Fibroblast of lung (primary cell): ENCODE data around the gene PAM. TPM values are rescaled to one million over a fixed set of nuclear protein-coding genes. Genes with fewer than 3 reads are reported as not detected.

Experiments used
- DNase-seq, 2 donors: peaks; one replicate each; pipeline versions ENCODE4 v3.0.0 to v3.0.0-alpha.2; 2010; ENCODE audit warnings: low read depth in 2 of 2
- H2AFZ ChIP-seq: 2 replicates; pipeline ENCODE4 v1.5.1; 2012; ENCODE audit warnings: low read length, control low read depth, inconsistent platforms
- H3K27ac ChIP-seq: 2 replicates; pipeline ENCODE4 v1.5.1; 2011; ENCODE audit warnings: low read length, control low read depth; ENCODE audit not compliant: insufficient read depth
- H3K27me3 ChIP-seq: 2 replicates; pipeline ENCODE4 v1.5.1; 2011; ENCODE audit warnings: mild to moderate bottlenecking, low read length; ENCODE audit not compliant: control insufficient read depth, insufficient read depth
- H3K36me3 ChIP-seq: 2 replicates; pipeline ENCODE4 v1.5.1; 2011; ENCODE audit warnings: low read length; ENCODE audit not compliant: control insufficient read depth, insufficient read depth
- H3K4me1 ChIP-seq: 2 replicates; pipeline ENCODE4 v1.5.1; 2011; ENCODE audit warnings: low read length; ENCODE audit not compliant: control insufficient read depth, insufficient read depth; ENCODE audit errors: extremely low read depth
- H3K4me2 ChIP-seq: 2 replicates; pipeline ENCODE4 v1.5.1; 2011; ENCODE audit warnings: low read length, control low read depth; ENCODE audit not compliant: insufficient read depth; ENCODE audit errors: extremely low read depth
- H3K4me3 ChIP-seq, 4 experiments: fragments of 200-600 bp in 1 of 4; sonication (generic) in 1 of 4; replicated peaks in 1 of 4; 2 replicates each; pipeline ENCODE4 v1.5.1; 2011 to 2016; ENCODE audit warnings: low read length in 4 of 4, low read depth in 3 of 4, mild to moderate bottlenecking in 3 of 4, control low read depth in 2 of 4, inconsistent platforms in 1 of 4, mixed read lengths in 1 of 4; ENCODE audit not compliant: insufficient read depth in 1 of 4; ENCODE audit errors: control extremely low read depth in 1 of 4
- H3K79me2 ChIP-seq: 2 replicates; pipeline ENCODE4 v1.5.1; 2012; ENCODE audit warnings: mild to moderate bottlenecking, low read length, inconsistent platforms; ENCODE audit not compliant: control insufficient read depth, insufficient read depth
- H3K9ac ChIP-seq: 2 replicates; pipeline ENCODE4 v1.5.1; 2011; ENCODE audit warnings: mild to moderate bottlenecking, low read length, control low read depth; ENCODE audit not compliant: insufficient read depth
- H3K9me3 ChIP-seq: 2 replicates; pipeline ENCODE4 v1.5.1; 2012; ENCODE audit warnings: low read depth, low read length; ENCODE audit not compliant: control insufficient read depth, insufficient read depth
- H4K20me1 ChIP-seq: 2 replicates; pipeline ENCODE4 v1.5.1; 2011; ENCODE audit warnings: low read length; ENCODE audit not compliant: control insufficient read depth, insufficient read depth; ENCODE audit errors: extremely low read depth
- EZH2 ChIP-seq: IDR thresholded peaks from 2 replicates; pipeline ENCODE4 v1.5.1; 2012; ENCODE audit warnings: low read length, control low read depth, mild to moderate bottlenecking; ENCODE audit errors: missing control alignments
- polyA plus RNA-seq, 2 donors: library from polyadenylated mRNA; depleted of rRNA in 1 of 2; stranded (reverse) in 1 of 2; unstranded in 1 of 2; fragments of >200 nt; gene quantifications; 2 replicates each; pipeline ENCODE4 v1.2.1, GENCODE V29; 2011 to 2012; ENCODE audit warnings: missing spikeins in 1 of 2
- total RNA-seq: library from RNA; depleted of rRNA; stranded (reverse); fragments of >200 nt; gene quantifications from 2 replicates; pipeline ENCODE4 v1.2.1, GENCODE V29; 2014
- TF ChIP-seq, protein P1 (sequence below), 2 donors: IDR thresholded peaks in 1 of 2; conservative IDR thresholded peaks in 1 of 2; 1 replicate in 1 of 2; 2 replicates in 1 of 2; pipeline ENCODE4 v1.5.1; 2011 to 2012; ENCODE audit warnings: low read length in 2 of 2, control low read depth in 1 of 2, inconsistent platforms in 1 of 2, low read depth in 1 of 2, mild to moderate bottlenecking in 1 of 2

PAM gene
- total and polyA plus RNA-seq, 2 donors (not counting 1 experiment from before 2014, with no cell fraction given) = 404 to 405 TPM

DNA sequence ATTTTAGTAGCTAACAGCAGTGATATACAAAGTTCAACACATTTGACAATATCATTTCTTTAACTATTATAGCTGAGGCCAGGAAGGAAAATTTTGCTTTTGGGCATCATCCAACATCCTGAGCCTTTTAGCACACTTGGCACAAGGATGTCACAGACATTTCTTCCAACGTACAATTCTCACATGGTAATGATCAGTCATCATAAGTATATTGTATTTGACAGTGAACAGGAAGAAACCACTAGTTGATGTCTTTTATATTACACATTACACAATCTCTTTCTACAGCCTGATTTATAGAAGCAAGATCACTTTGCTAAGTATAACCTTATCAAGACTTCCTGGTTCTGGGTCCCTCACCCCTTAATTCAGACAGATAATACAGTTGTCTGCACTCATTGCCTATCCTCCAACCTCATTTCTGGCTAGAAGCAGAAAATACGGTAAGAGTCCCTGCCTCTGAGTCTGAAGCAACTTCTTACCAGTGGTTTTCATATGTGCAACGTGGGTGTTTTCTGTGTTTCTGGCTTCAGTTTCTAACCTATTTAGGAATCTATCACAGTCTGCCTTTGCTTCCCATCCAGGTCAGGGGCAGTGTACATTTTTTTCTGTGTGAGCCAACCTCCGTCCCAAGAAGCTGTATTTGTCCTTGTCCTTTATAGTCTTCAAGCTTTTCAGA, 167.8 kb downstream of the PAM start:
- Histone ChIP-seq H4K20me1 (no peaks in the 10 kb centered on the region), H3K27ac (no peak overlapping the region), H2AFZ (no peak overlapping the region)

DNA sequence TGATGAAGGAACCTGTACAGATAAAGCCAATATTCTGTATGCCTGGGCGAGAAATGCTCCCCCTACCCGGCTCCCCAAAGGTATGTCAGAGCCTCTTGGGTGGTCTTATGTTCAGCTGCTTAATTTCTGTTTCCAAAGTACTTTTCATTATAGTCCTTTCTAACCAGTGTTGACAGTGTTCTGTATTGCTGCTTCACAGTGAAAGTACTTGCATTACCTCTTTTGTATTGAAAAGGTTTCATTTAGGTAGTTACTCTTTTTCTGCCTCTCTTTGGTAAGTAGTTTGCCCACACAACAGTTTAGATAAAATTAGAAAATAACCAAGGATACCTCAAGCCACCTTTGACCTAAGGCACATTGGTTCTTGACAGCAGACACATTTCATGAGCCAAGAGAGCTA, 169.9 kb downstream of the PAM start:
- Histone ChIP-seq H3K27me3 (no peaks in the 10 kb centered on the region), H3K4me2 (no peak overlapping the region), H3K36me3 (peaks cover 2% of the 10 kb centered on the region), H3K27ac (no peak overlapping the region), H4K20me1 (no peaks in the 10 kb centered on the region), H3K4me1 (no peaks in the 10 kb centered on the region), H3K4me3 (no peak overlapping the region), H3K9ac (no peak overlapping the region), H3K79me2 (no peaks in the 10 kb centered on the region), H3K9me3 (no peaks in the 10 kb centered on the region), H2AFZ (no peak overlapping the region)
- no peak for TF ChIP-seq EZH2
- TF ChIP-seq, protein P1, sequence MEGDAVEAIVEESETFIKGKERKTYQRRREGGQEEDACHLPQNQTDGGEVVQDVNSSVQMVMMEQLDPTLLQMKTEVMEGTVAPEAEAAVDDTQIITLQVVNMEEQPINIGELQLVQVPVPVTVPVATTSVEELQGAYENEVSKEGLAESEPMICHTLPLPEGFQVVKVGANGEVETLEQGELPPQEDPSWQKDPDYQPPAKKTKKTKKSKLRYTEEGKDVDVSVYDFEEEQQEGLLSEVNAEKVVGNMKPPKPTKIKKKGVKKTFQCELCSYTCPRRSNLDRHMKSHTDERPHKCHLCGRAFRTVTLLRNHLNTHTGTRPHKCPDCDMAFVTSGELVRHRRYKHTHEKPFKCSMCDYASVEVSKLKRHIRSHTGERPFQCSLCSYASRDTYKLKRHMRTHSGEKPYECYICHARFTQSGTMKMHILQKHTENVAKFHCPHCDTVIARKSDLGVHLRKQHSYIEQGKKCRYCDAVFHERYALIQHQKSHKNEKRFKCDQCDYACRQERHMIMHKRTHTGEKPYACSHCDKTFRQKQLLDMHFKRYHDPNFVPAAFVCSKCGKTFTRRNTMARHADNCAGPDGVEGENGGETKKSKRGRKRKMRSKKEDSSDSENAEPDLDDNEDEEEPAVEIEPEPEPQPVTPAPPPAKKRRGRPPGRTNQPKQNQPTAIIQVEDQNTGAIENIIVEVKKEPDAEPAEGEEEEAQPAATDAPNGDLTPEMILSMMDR (conservative IDR thresholded peaks at IDR 0.05 in 1 of 2, IDR thresholded peaks at IDR 0.05 in 1 of 2; ENCODE audit: low read depth in 1 of 2, low read length in 2 of 2) = no peak
- DNase-seq = no peak

More for the DNA sequence above, 167.8 kb downstream of the PAM start:
- TF ChIP-seq EZH2 = no peak
- TF ChIP-seq, protein P1 (conservative IDR thresholded peaks at IDR 0.05 in 1 of 2, IDR thresholded peaks at IDR 0.05 in 1 of 2; ENCODE audit: low read depth in 1 of 2, low read length in 2 of 2) = no peak
- no peak overlapping the region for H3K4me3 ChIP-seq
- H3K4me2 ChIP-seq = no peak overlapping the region
- no peaks in the 10 kb centered on the region for H3K27me3 ChIP-seq
- H3K79me2 ChIP-seq = no peaks in the 10 kb centered on the region
- no peaks in the 10 kb centered on the region for H3K4me1 ChIP-seq
- H3K36me3 ChIP-seq = peaks cover 2% of the 10 kb centered on the region
- DNase-seq = peak in 1 of 2 donors; percentile 80
- H3K9ac ChIP-seq = no peak overlapping the region
- no peaks in the 10 kb centered on the region for H3K9me3 ChIP-seq

DNA sequence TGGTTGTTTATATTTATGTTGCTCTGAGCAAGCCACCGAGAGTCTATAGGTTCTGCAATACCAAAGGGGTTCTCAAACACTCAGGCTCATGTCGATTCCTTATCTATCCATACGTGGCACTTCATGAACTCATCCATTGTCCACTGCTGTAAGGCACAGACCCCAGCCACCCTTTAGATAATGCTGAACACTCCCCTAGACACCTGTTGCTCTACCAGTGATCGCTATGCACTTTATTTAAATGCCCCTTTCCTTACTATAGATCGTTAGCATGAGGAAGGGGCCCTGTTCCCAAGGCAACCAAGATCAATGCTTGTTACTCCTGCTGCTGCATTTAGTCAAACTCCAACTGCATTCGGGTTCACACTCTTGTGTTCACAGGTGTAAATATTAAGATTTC, 171.9 kb downstream of the PAM start:
- no peak for DNase-seq
- no peak overlapping the region for H3K9ac ChIP-seq

More for the DNA sequence above, 171.9 kb downstream of the PAM start:
- no peak overlapping the region for H3K27ac ChIP-seq
- H3K4me3 ChIP-seq = no peak overlapping the region
- no peaks in the 10 kb centered on the region for H4K20me1 ChIP-seq
- no peaks in the 10 kb centered on the region for H3K4me1 ChIP-seq
- H3K27me3 ChIP-seq = no peaks in the 10 kb centered on the region
- H3K9me3 ChIP-seq = no peaks in the 10 kb centered on the region
- H2AFZ ChIP-seq = no peak overlapping the region
- no peaks in the 10 kb centered on the region for H3K79me2 ChIP-seq
- H3K4me2 ChIP-seq = no peak overlapping the region
- TF ChIP-seq, protein P1 (conservative IDR thresholded peaks at IDR 0.05 in 1 of 2, IDR thresholded peaks at IDR 0.05 in 1 of 2; ENCODE audit: low read depth in 1 of 2, low read length in 2 of 2) = no peak
- TF ChIP-seq EZH2 = no peak
- peaks cover 2% of the 10 kb centered on the region for H3K36me3 ChIP-seq
